Inflammatory macrophage treated with lipopolysaccharide for 4 hours (primary cell): ENCODE results near the gene M1AP.

Experiments used
- DNase-seq: peaks from one replicate; pipeline ENCODE4 v3.0.0-alpha.2; 2020

Gene M1AP

GRCh38 chr2:74648009-74648443 is at the start of gene M1AP:
Gene M1AP (minus strand): TSS chr2:74648330. CDS start chr2:74640275, 8,055 bp downstream.
- DNase-seq, result no peak

- DNase-seq, result peak; percentile 12
Measured at GRCh38 chr2:74696829-74697228, 48.7 kb upstream of the M1AP start.

- no peak for DNase-seq
Measured at GRCh38 chr2:74695663-74696062, 47.5 kb upstream of the M1AP start.

- DNase-seq, result peak; percentile 34
Measured at GRCh38 chr2:74694281-74694680, 46.2 kb upstream of the M1AP start.

- peak; percentile 16 for DNase-seq
Measured at GRCh38 chr2:74693668-74694067, 45.5 kb upstream of the M1AP start.

- DNase-seq, result peak; percentile 49
Measured at GRCh38 chr2:74693213-74693612, 45.1 kb upstream of the M1AP start.

- no peak for DNase-seq
Measured at GRCh38 chr2:74691929-74692328, 43.8 kb upstream of the M1AP start.

GRCh38 chr2:74690571-74690970 is 42.4 kb upstream of the M1AP start:
- peak; percentile 72 for DNase-seq

GRCh38 chr2:74689671-74690070 is 41.5 kb upstream of the M1AP start:
- DNase-seq, result no peak

- no peak for DNase-seq
Measured at GRCh38 chr2:74688881-74689280, 40.8 kb upstream of the M1AP start.

- DNase-seq, result no peak
Measured at GRCh38 chr2:74685408-74685807, 37.3 kb upstream of the M1AP start.

- no peak for DNase-seq
Measured at GRCh38 chr2:74682501-74682900, 34.4 kb upstream of the M1AP start.

GRCh38 chr2:74679615-74680014 is 31.5 kb upstream of the M1AP start:
- DNase-seq, result no peak

- DNase-seq, result peak; percentile 32
Measured at GRCh38 chr2:74676331-74676730, 28.2 kb upstream of the M1AP start.

- no peak for DNase-seq
Measured at GRCh38 chr2:74675090-74675489, 27.0 kb upstream of the M1AP start.

GRCh38 chr2:74673826-74674528 is 25.8 kb upstream of the M1AP start:
- DNase-seq, result no peak

- DNase-seq, result no peak
Measured at GRCh38 chr2:74671479-74671878, 23.3 kb upstream of the M1AP start.

GRCh38 chr2:74670263-74670662 is 22.1 kb upstream of the M1AP start:
- no peak for DNase-seq

- no peak for DNase-seq
Measured at GRCh38 chr2:74668087-74668486, 20.0 kb upstream of the M1AP start.

- no peak for DNase-seq
Measured at GRCh38 chr2:74659462-74659861, 11.3 kb upstream of the M1AP start.

- no peak for DNase-seq
Measured at GRCh38 chr2:74658516-74658915, 10.4 kb upstream of the M1AP start.

- no peak for DNase-seq
Measured at GRCh38 chr2:74655579-74655978, 7.4 kb upstream of the M1AP start.

- peak; percentile 91 for DNase-seq
Measured at GRCh38 chr2:74653985-74654882, 6.1 kb upstream of the M1AP start, which contains the start of gene SEMA4F. Gene SEMA4F (plus strand): TSS chr2:74654247. CDS start chr2:74654377, 130 bp downstream.

GRCh38 chr2:74653589-74653984 is 5.5 kb upstream of the M1AP start:
- no peak for DNase-seq
